ENCODE results near the gene SCN5A. TPM values are rescaled to one million over a fixed set of nuclear protein-coding genes. Genes with fewer than 3 reads are reported as not detected.

The SCN5A gene
- total and polyA plus RNA-seq, 2 of the 4 experiments (the other 2 are of a cell fraction): 1.9 to 2.0 TPM

DNA sequence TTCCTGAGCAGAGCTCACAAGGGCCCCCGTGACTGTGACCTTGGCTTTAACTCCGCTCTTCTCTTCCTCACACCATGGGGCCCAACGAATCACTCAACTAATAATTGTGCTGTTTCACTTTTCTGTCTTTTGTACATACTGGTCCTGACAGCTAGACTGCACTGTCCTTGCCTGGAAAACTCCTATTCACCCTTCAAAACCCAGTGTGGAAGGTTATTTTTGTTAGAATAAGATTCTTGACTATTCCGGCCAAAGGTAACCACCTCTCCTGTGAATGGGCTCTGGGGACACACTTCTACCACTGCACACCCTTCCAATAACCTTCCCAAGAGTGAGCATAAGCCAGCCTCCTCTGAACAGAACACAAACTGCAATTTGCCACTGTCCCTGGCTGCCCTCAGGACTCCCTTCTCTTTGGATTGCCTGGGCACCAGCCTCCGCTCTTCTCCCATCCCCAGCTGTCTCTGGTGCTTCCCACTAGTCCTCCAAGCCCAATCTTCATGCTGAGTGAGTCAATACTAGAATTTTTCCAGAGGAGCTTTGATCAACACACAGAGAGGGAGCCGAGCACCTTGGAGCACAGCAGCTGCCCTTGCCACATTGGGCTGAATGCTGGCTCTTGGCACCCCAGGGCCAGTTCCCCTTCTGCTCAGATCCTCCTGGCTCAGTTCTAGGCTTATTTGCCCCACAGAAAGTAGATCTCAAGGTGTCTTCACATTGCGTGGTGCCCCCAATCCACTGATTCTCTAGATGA is 2.1 kb downstream of the SCN5A start:
- H2AK5ac ChIP-seq (ENCODE audit: low read depth, low read length): no peak overlapping the region
- H3K4me1 ChIP-seq (ENCODE audit: control insufficient read depth, insufficient read depth, low read length): peaks cover 3% of the 10 kb centered on the region
- no peak overlapping the region for H3K14ac ChIP-seq (replicated peaks; ENCODE audit: low read depth, low read length)
- H2BK15ac ChIP-seq (ENCODE audit: low read depth, low read length): no peak overlapping the region
- no peak for DNase-seq
- H3K27ac ChIP-seq (ENCODE audit: insufficient read depth, low read length): no peak overlapping the region
- ChIA-PET POLR2A (ENCODE audit: unreplicated experiment) (no interaction called here), CTCF (interaction anchor here (2.5 kb wide), 1 partner anchor 353 kb away, joined by 9 read pairs; no protein-coding TSS in a partner anchor)
- H2BK5ac ChIP-seq (ENCODE audit: low read depth, low read length, poor library complexity, severe bottlenecking): no peak overlapping the region
- no peak for ATAC-seq (ENCODE audit: low read depth)
- H3K4me2 ChIP-seq (ENCODE audit: low read depth, low read length): no peak overlapping the region
- H3K27me3 ChIP-seq (ENCODE audit: control insufficient read depth, insufficient read depth, low read length): peaks cover 3% of the 10 kb centered on the region; the same call in 1 of the 2 replicates
- H3K79me1 ChIP-seq (ENCODE audit: low read depth in 1 of 2, low read length in 2 of 2): peaks cover 0 to 11% of the 10 kb centered on the region in 2 experiments; a peak in 2 of 4 replicates
- WGBS, 2 experiments (ENCODE audit: extremely low coverage in 2 of 2, insufficient read length in 1 of 2): 86% methylated on average over 2 of the region's 7 CpGs; no CpG with 5 or more reads in 1 of the 2 experiments
- no peak overlapping the region for H4K91ac ChIP-seq (ENCODE audit: insufficient read depth, low read depth, low read length)
- no peak overlapping the region for H3K9ac ChIP-seq (ENCODE audit: low read depth, low read length)
- H3K9me1 ChIP-seq (ENCODE audit: insufficient read depth, low read length): no peaks in the 10 kb centered on the region; the same call in 1 of the 2 replicates
- no TSS peak for BruUV-seq (replicated peaks)
- H3K23ac ChIP-seq (ENCODE audit: low read depth, low read length): no peak overlapping the region
- dilution Hi-C loops (cut with HindIII; ENCODE audit: low sequenced_read_pairs, unreplicated experiment): no loop called here
- no peak overlapping the region for H2BK20ac ChIP-seq (ENCODE audit: low read depth, low read length)
- H4K8ac ChIP-seq (ENCODE audit: low read depth in 2 of 2, low read length in 2 of 2): no peak overlapping the region
- H3K36me3 ChIP-seq (ENCODE audit: control insufficient read depth, insufficient read depth, low read length): no peaks in the 10 kb centered on the region
- H3K4ac ChIP-seq (ENCODE audit: low read depth, low read length): no peak overlapping the region
- no peaks in the 10 kb centered on the region for H3K9me3 ChIP-seq (ENCODE audit: control insufficient read depth, insufficient read depth, low read length)
- peak overlapping the region; percentile 58 for H2AK9ac ChIP-seq (replicated peaks; ENCODE audit: low read depth, low read length, poor library complexity)
- H3K4me3 ChIP-seq (ENCODE audit: insufficient read depth, low read depth, low read length): no peak overlapping the region
- no peak overlapping the region for H3K56ac ChIP-seq (ENCODE audit: extremely low read depth, insufficient read depth, low read length)
- H4K20me1 ChIP-seq (ENCODE audit: insufficient read depth, low read length): no peaks in the 10 kb centered on the region
- no peak overlapping the region for H2AFZ ChIP-seq (replicated peaks; ENCODE audit: low read length, poor library complexity)
- H2BK120ac ChIP-seq (ENCODE audit: low read depth, low read length): no peak overlapping the region
- H4K5ac ChIP-seq (ENCODE audit: low read depth, low read length): no peak overlapping the region
- in situ Hi-C loops (cut with MboI; ENCODE audit: low sequenced_read_pairs): loop anchor here (5.0 kb wide), 1 partner anchor 110 kb away; no protein-coding TSS in a partner anchor
- H3K18ac ChIP-seq (ENCODE audit: low read depth, low read length): no peak overlapping the region
- intact Hi-C loops (cut with micrococcal nuclease): loop anchor here (5.0 kb wide), 1 partner anchor 350 kb away; no protein-coding TSS in a partner anchor
- TF ChIP-seq, protein P1, sequence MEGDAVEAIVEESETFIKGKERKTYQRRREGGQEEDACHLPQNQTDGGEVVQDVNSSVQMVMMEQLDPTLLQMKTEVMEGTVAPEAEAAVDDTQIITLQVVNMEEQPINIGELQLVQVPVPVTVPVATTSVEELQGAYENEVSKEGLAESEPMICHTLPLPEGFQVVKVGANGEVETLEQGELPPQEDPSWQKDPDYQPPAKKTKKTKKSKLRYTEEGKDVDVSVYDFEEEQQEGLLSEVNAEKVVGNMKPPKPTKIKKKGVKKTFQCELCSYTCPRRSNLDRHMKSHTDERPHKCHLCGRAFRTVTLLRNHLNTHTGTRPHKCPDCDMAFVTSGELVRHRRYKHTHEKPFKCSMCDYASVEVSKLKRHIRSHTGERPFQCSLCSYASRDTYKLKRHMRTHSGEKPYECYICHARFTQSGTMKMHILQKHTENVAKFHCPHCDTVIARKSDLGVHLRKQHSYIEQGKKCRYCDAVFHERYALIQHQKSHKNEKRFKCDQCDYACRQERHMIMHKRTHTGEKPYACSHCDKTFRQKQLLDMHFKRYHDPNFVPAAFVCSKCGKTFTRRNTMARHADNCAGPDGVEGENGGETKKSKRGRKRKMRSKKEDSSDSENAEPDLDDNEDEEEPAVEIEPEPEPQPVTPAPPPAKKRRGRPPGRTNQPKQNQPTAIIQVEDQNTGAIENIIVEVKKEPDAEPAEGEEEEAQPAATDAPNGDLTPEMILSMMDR (conservative IDR thresholded peaks at IDR 0.05; ENCODE audit: low read depth, low read length): no peak
- TF ChIP-seq MAFK (IDR thresholded peaks at IDR 0.05; ENCODE audit: low read depth, low read length) (no peak), MXI1 (IDR thresholded peaks at IDR 0.05; ENCODE audit: borderline replicate concordance, low read depth, low read length) (no peak), CEBPB (IDR thresholded peaks at IDR 0.05; ENCODE audit: low read depth, low read length) (no peak), CHD1 (IDR thresholded peaks at IDR 0.05; ENCODE audit: low read depth, low read length) (no peak), POLR2A (IDR thresholded peaks at IDR 0.05; ENCODE audit: low read depth, low read length) (no peak), RFX5 (IDR thresholded peaks at IDR 0.05; ENCODE audit: low read depth, low read length) (no peak), FOS (IDR thresholded peaks at IDR 0.05; ENCODE audit: low read depth, low read length) (no peak), BHLHE40 (IDR thresholded peaks at IDR 0.05; ENCODE audit: low read depth, low read length) (no peak), NFE2L2 (IDR thresholded peaks at IDR 0.05; ENCODE audit: low read depth, low read length) (no peak), RCOR1 (IDR thresholded peaks at IDR 0.05; ENCODE audit: insufficient replicate concordance, low read length) (no peak), RAD21 (IDR thresholded peaks at IDR 0.05; ENCODE audit: low read length) (no peak), SMC3 (IDR thresholded peaks at IDR 0.05; ENCODE audit: low read depth, low read length) (no peak)
- TF ChIP-seq, protein P2, sequence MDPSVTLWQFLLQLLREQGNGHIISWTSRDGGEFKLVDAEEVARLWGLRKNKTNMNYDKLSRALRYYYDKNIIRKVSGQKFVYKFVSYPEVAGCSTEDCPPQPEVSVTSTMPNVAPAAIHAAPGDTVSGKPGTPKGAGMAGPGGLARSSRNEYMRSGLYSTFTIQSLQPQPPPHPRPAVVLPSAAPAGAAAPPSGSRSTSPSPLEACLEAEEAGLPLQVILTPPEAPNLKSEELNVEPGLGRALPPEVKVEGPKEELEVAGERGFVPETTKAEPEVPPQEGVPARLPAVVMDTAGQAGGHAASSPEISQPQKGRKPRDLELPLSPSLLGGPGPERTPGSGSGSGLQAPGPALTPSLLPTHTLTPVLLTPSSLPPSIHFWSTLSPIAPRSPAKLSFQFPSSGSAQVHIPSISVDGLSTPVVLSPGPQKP (IDR thresholded peaks at IDR 0.05; ENCODE audit: borderline replicate concordance, low read depth, low read length): no peak
- TF ChIP-seq, protein P3, sequence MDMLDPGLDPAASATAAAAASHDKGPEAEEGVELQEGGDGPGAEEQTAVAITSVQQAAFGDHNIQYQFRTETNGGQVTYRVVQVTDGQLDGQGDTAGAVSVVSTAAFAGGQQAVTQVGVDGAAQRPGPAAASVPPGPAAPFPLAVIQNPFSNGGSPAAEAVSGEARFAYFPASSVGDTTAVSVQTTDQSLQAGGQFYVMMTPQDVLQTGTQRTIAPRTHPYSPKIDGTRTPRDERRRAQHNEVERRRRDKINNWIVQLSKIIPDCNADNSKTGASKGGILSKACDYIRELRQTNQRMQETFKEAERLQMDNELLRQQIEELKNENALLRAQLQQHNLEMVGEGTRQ (IDR thresholded peaks at IDR 0.05; ENCODE audit: low read depth, low read length): no peak

All from IMR-90 (cell line).